Body of pancreas (tissue), 4 donors: ENCODE results near the gene FHOD3.

Source experiments
- POLR2A ChIP-seq, 3 donors: fragments of 450-650 bp; IDR thresholded peaks; one replicate each; pipeline ENCODE4 v1.6.1; 2016; ENCODE audit warnings: antibody characterized with exemption in 3 of 3, mild to moderate bottlenecking in 2 of 3
- TF ChIP-seq, protein P1 (sequence below), 7 experiments: fragments of 450-650 bp in 4 of 7; fragments of 200-600 bp in 3 of 7; sonication (generic) in 3 of 7; IDR thresholded peaks; one replicate each; pipeline ENCODE4 v1.5.1; 2016 to 2019; ENCODE audit warnings: antibody characterized with exemption in 7 of 7

DNA sequence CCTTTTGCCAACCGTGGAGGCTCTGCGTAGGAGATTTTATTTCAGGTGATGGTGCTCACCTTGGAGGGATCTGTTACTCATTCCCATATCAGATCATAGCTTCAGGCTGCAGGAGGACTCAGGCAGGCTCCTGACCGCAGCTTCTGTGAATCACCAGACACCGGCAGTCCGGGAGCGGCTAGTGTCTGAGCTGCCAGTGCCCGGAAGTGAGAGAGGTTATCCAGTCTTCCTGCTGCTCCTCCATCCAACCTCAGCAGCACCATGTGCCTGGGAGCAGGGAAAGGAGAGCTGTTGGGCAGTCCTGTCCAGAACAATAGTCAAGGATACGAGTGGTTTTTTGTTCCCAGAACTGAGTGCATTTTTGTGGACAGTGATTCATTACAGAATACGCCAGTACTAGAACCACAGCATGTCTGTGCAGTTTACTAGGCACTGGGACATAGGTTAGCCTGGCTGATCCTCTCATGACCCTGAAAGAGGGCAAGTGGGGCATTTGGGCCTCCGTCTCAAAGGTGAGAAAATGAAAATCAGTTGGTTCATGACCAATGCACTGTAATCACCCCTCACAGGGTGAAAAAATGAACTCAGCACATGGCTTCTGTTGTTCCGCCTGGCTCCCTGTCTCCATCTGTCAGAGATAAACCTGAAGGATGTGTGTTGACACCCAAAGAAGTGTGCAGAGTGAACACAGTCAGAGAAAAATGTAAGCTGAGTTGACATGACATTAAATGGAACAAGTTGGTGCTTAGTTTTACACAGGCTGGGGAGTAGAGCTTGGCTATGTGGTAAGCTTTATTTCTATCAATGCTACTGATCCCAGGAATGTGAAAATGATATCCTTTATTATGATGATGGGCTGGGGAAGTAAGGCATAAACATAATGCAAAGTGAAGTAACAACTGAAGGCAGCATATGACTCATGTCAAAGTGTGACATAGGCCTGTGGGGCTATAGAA is 12.2 kb downstream of the FHOD3 start:
- TF ChIP-seq, protein P1, sequence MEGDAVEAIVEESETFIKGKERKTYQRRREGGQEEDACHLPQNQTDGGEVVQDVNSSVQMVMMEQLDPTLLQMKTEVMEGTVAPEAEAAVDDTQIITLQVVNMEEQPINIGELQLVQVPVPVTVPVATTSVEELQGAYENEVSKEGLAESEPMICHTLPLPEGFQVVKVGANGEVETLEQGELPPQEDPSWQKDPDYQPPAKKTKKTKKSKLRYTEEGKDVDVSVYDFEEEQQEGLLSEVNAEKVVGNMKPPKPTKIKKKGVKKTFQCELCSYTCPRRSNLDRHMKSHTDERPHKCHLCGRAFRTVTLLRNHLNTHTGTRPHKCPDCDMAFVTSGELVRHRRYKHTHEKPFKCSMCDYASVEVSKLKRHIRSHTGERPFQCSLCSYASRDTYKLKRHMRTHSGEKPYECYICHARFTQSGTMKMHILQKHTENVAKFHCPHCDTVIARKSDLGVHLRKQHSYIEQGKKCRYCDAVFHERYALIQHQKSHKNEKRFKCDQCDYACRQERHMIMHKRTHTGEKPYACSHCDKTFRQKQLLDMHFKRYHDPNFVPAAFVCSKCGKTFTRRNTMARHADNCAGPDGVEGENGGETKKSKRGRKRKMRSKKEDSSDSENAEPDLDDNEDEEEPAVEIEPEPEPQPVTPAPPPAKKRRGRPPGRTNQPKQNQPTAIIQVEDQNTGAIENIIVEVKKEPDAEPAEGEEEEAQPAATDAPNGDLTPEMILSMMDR (IDR thresholded peaks at IDR 0.05) = no peak
- no peak for TF ChIP-seq POLR2A (IDR thresholded peaks at IDR 0.05)
